Trophoblast cell (in vitro differentiated cells and primary cell): ENCODE measurements around the gene HUS1.

Source experiments
- DNase-seq, 2 donors: peaks; one replicate each; pipeline ENCODE4 v3.0.0-alpha.2; 2016
- H2AFZ ChIP-seq: 2 replicates; pipeline ENCODE4 v1.6.1; 2013; ENCODE audit warnings: low read length, moderate library complexity, mild to moderate bottlenecking; ENCODE audit not compliant: insufficient read depth, poor library complexity
- H2AK5ac ChIP-seq: 2 replicates; pipeline ENCODE4 v1.6.1; 2013; ENCODE audit warnings: mild to moderate bottlenecking, low read length
- H2BK120ac ChIP-seq: 2 replicates; pipeline ENCODE4 v1.6.1; 2013; ENCODE audit warnings: low read length, mild to moderate bottlenecking, moderate library complexity; ENCODE audit not compliant: insufficient read depth, poor library complexity
- H2BK12ac ChIP-seq: 2 replicates; pipeline ENCODE4 v1.6.1; 2013; ENCODE audit warnings: mild to moderate bottlenecking, low read length, moderate library complexity
- H2BK5ac ChIP-seq: 2 replicates; pipeline ENCODE4 v1.6.1; 2013; ENCODE audit warnings: low read length, low read depth, moderate library complexity, mild to moderate bottlenecking; ENCODE audit not compliant: poor library complexity
- H3K14ac ChIP-seq: 2 replicates; pipeline ENCODE4 v1.6.1; 2013; ENCODE audit warnings: mild to moderate bottlenecking, low read length
- H3K18ac ChIP-seq: 2 replicates; pipeline ENCODE4 v1.6.1; 2013; ENCODE audit warnings: mild to moderate bottlenecking, low read length
- H3K23ac ChIP-seq: 2 replicates; pipeline ENCODE4 v1.6.1; 2013; ENCODE audit warnings: low read length
- H3K27ac ChIP-seq: 2 replicates; pipeline ENCODE4 v1.5.1; 2013; ENCODE audit warnings: low read depth, mild to moderate bottlenecking, inconsistent platforms, low read length, moderate library complexity
- H3K27me3 ChIP-seq: 2 replicates; pipeline ENCODE4 v1.6.1; 2013; ENCODE audit warnings: inconsistent platforms, mild to moderate bottlenecking, low read length, moderate library complexity; ENCODE audit not compliant: insufficient read depth
- H3K36me3 ChIP-seq, 2 experiments: 1 replicate in 1 of 2; 2 replicates in 1 of 2; pipeline ENCODE4 v1.6.1; 2013; ENCODE audit warnings: low read length in 2 of 2, mild to moderate bottlenecking in 2 of 2, moderate library complexity in 1 of 2; ENCODE audit not compliant: insufficient read depth in 2 of 2, control insufficient read depth in 1 of 2
- H3K4ac ChIP-seq: 2 replicates; pipeline ENCODE4 v1.6.1; 2013; ENCODE audit warnings: low read depth, mild to moderate bottlenecking, low read length, moderate library complexity
- H3K4me1 ChIP-seq, 2 experiments: 1 replicate in 1 of 2; 2 replicates in 1 of 2; pipeline ENCODE4 v1.6.1; 2013; ENCODE audit warnings: low read length in 2 of 2, mild to moderate bottlenecking in 2 of 2, moderate library complexity in 1 of 2; ENCODE audit not compliant: insufficient read depth in 2 of 2, control insufficient read depth in 1 of 2
- H3K4me2 ChIP-seq: 2 replicates; pipeline ENCODE4 v1.6.1; 2013; ENCODE audit warnings: inconsistent platforms, mild to moderate bottlenecking, low read length, moderate library complexity
- H3K4me3 ChIP-seq: 2 replicates; pipeline ENCODE4 v1.5.1; 2013; ENCODE audit warnings: mild to moderate bottlenecking, low read depth, low read length, inconsistent platforms
- H3K79me1 ChIP-seq: one replicate; pipeline ENCODE4 v1.6.1; 2013; ENCODE audit warnings: low read length
- H3K79me2 ChIP-seq: 2 replicates; pipeline ENCODE4 v1.6.1; 2013; ENCODE audit warnings: low read length, mild to moderate bottlenecking; ENCODE audit not compliant: control insufficient read depth, insufficient read depth, poor library complexity
- H3K9ac ChIP-seq: 2 replicates; pipeline ENCODE4 v1.6.1; 2013; ENCODE audit warnings: mild to moderate bottlenecking, low read length
- H3K9me3 ChIP-seq: 2 replicates; pipeline ENCODE4 v1.6.1; 2013; ENCODE audit warnings: low read depth, mild to moderate bottlenecking, control low read depth, inconsistent platforms, low read length; ENCODE audit not compliant: insufficient read depth
- H4K12ac ChIP-seq: 2 replicates; pipeline ENCODE4 v1.6.1; 2013; ENCODE audit warnings: low read depth, mild to moderate bottlenecking, low read length, moderate library complexity
- H4K8ac ChIP-seq: 2 replicates; pipeline ENCODE4 v1.6.1; 2013; ENCODE audit warnings: low read depth, mild to moderate bottlenecking, low read length, moderate library complexity
- H4K91ac ChIP-seq: one replicate; pipeline ENCODE4 v1.6.1; 2013; ENCODE audit warnings: low read depth, mild to moderate bottlenecking, low read length, moderate library complexity
- WGBS: extraction: QIAGEN DNeasy Blood & Tissue Kit; methylation state at CpG from one replicate; pipeline ENCODE4 v1.1.7; 2013; ENCODE audit warnings: missing lambda C conversion rate; ENCODE audit not compliant: insufficient read length, insufficient coverage; ENCODE audit errors: extremely low coverage; 5-methylcytosine and 5-hydroxymethylcytosine counted together

Gene HUS1

GRCh38 chr7:47940088-47941013 is 39.1 kb downstream of the HUS1 start:
- no CpG with 5 or more reads among the region's 14 CpGs for WGBS
- no peak overlapping the region for H4K12ac ChIP-seq
- H2BK12ac ChIP-seq: no peak overlapping the region
- H3K79me2 ChIP-seq: no peaks in the 10 kb centered on the region
- no peak overlapping the region for H3K18ac ChIP-seq
- no peak overlapping the region for H2AK5ac ChIP-seq
- no peak overlapping the region for H3K4me3 ChIP-seq
- peaks cover 4 to 10% of the 10 kb centered on the region in 2 experiments for H3K4me1 ChIP-seq
- no peak overlapping the region for H3K4me2 ChIP-seq
- H3K9ac ChIP-seq: no peak overlapping the region
- no peak overlapping the region for H4K91ac ChIP-seq
- DNase-seq: peak; percentile 85 to 90
- H3K79me1 ChIP-seq: peaks cover 2% of the 10 kb centered on the region
- no peak overlapping the region for H2BK120ac ChIP-seq
- no peak overlapping the region for H4K8ac ChIP-seq
- H3K27ac ChIP-seq: no peak overlapping the region
- H2AFZ ChIP-seq: no peak overlapping the region
- H3K9me3 ChIP-seq: peaks cover 2% of the 10 kb centered on the region
- no peaks in the 10 kb centered on the region for H3K36me3 ChIP-seq
- no peak overlapping the region for H3K4ac ChIP-seq
- H3K14ac ChIP-seq: no peak overlapping the region
- H3K23ac ChIP-seq: no peak overlapping the region
- H3K27me3 ChIP-seq: no peaks in the 10 kb centered on the region
- H2BK5ac ChIP-seq: no peak overlapping the region

GRCh38 chr7:47939425-47940036 is 39.9 kb downstream of the HUS1 start:
- Histone ChIP-seq H3K4me2 (no peak overlapping the region), H3K9ac (no peak overlapping the region)

GRCh38 chr7:47938574-47939165 is 40.7 kb downstream of the HUS1 start:
- H3K4me2 ChIP-seq: no peak overlapping the region
- peaks cover 2% of the 10 kb centered on the region for H3K9me3 ChIP-seq
- no peak overlapping the region for H2BK5ac ChIP-seq
- no peak overlapping the region for H3K27ac ChIP-seq
- H3K27me3 ChIP-seq: no peaks in the 10 kb centered on the region
- no peak for DNase-seq
- H3K79me1 ChIP-seq: peaks cover 2% of the 10 kb centered on the region
- H3K4ac ChIP-seq: no peak overlapping the region
- no peaks in the 10 kb centered on the region for H3K36me3 ChIP-seq
- H4K12ac ChIP-seq: no peak overlapping the region
- no peak overlapping the region for H4K8ac ChIP-seq
- H3K23ac ChIP-seq: no peak overlapping the region
- no peak overlapping the region for H2AFZ ChIP-seq
- no peak overlapping the region for H3K18ac ChIP-seq
- WGBS: no CpG with 5 or more reads among the region's 6 CpGs
- H2AK5ac ChIP-seq: no peak overlapping the region
- H3K4me3 ChIP-seq: no peak overlapping the region
- H4K91ac ChIP-seq: no peak overlapping the region
- no peak overlapping the region for H3K9ac ChIP-seq
- no peak overlapping the region for H2BK12ac ChIP-seq
- no peak overlapping the region for H2BK120ac ChIP-seq
- H3K79me2 ChIP-seq: no peaks in the 10 kb centered on the region
- H3K4me1 ChIP-seq: peaks cover 4 to 7% of the 10 kb centered on the region in 2 experiments
- no peak overlapping the region for H3K14ac ChIP-seq

More at GRCh38 chr7:47939425-47940036, 39.9 kb downstream of the HUS1 start:
- no peak overlapping the region for H3K4me3 ChIP-seq
- DNase-seq: no peak
- H3K9me3 ChIP-seq: peaks cover 2% of the 10 kb centered on the region
- no peak overlapping the region for H2BK12ac ChIP-seq
- no peak overlapping the region for H2AK5ac ChIP-seq
- H4K8ac ChIP-seq: no peak overlapping the region
- no peak overlapping the region for H3K14ac ChIP-seq
- no peaks in the 10 kb centered on the region for H3K27me3 ChIP-seq
- no peak overlapping the region for H2BK120ac ChIP-seq
- no peak overlapping the region for H3K27ac ChIP-seq
- H4K12ac ChIP-seq: no peak overlapping the region
- no peak overlapping the region for H2BK5ac ChIP-seq
- no peaks in the 10 kb centered on the region for H3K79me2 ChIP-seq
- no peak overlapping the region for H2AFZ ChIP-seq
- H3K36me3 ChIP-seq: no peaks in the 10 kb centered on the region
- H3K18ac ChIP-seq: no peak overlapping the region
- H3K4ac ChIP-seq: no peak overlapping the region
- no peak overlapping the region for H3K23ac ChIP-seq
- WGBS: no CpG with 5 or more reads among the region's 7 CpGs
- no peak overlapping the region for H4K91ac ChIP-seq
- peaks cover 2% of the 10 kb centered on the region for H3K79me1 ChIP-seq
- H3K4me1 ChIP-seq: peaks cover 4 to 10% of the 10 kb centered on the region in 2 experiments

- Histone ChIP-seq H3K4ac (no peak overlapping the region), H3K4me1 (peaks cover 4 to 6% of the 10 kb centered on the region in 2 experiments), H3K18ac (no peak overlapping the region), H3K9me3 (peaks cover 2% of the 10 kb centered on the region), H2BK5ac (no peak overlapping the region), H3K4me2 (no peak overlapping the region), H4K8ac (no peak overlapping the region), H2BK120ac (no peak overlapping the region), H3K14ac (no peak overlapping the region), H3K79me2 (no peaks in the 10 kb centered on the region), H3K23ac (no peak overlapping the region), H3K9ac (no peak overlapping the region), H2AK5ac (no peak overlapping the region), H3K79me1 (no peaks in the 10 kb centered on the region), H3K36me3 (no peaks in the 10 kb centered on the region), H3K4me3 (no peak overlapping the region), H4K91ac (no peak overlapping the region), H3K27ac (no peak overlapping the region), H3K27me3 (no peaks in the 10 kb centered on the region), H2BK12ac (no peak overlapping the region), H4K12ac (no peak overlapping the region), H2AFZ (no peak overlapping the region)
- no CpG with 5 or more reads among the region's 11 CpGs for whole genome bisulfite sequencing
- no peak for DNase-seq
Observed at GRCh38 chr7:47937711-47938573, 41.5 kb downstream of the HUS1 start.
